ENCODE results near the gene MSI2. TPM values are rescaled to one million over a fixed set of nuclear protein-coding genes. Genes with fewer than 3 reads are reported as not detected.

MSI2 gene
- total and polyA plus RNA-seq, 2 donors (not counting 1 experiment from before 2014, with no cell fraction given), result 16.1 to 196 TPM

- CTCF ChIA-PET, result interaction anchor here (0.9 kb wide), 2 partner anchors 407 to 483 kb away, joined by 3 to 4 read pairs; no protein-coding TSS in a partner anchor
- Histone ChIP-seq H3K27me3 (replicated peaks in 1 of 4; ENCODE audit: control extremely low read depth in 1 of 4, control insufficient read depth in 3 of 4, insufficient read depth in 4 of 4, low read length in 3 of 4) (no peaks in the 10 kb centered on the region), H4K20me1 (ENCODE audit: control insufficient read depth, insufficient read depth, low read length, poor library complexity, severe bottlenecking) (peaks cover 49% of the 10 kb centered on the region), H3K36me3 (replicated peaks in 1 of 2; ENCODE audit: control extremely low read depth in 1 of 2, control insufficient read depth in 1 of 2, extremely low read depth in 1 of 2, insufficient read depth in 2 of 2, low read length in 1 of 2) (peaks cover 13 to 72% of the 10 kb centered on the region in 2 experiments), H3K4me3 (ENCODE audit: control extremely low read depth in 1 of 5, extremely low read depth in 1 of 5, insufficient read depth in 1 of 5, low read depth in 2 of 5, low read length in 4 of 5) (no peak overlapping the region), H3K4me1 (ENCODE audit: control insufficient read depth in 2 of 2, insufficient read depth in 2 of 2, low read length in 2 of 2) (peaks cover 13 to 27% of the 10 kb centered on the region in 2 donors), H3K9me3 (ENCODE audit: control extremely low read depth in 1 of 3, control insufficient read depth in 2 of 3, insufficient read depth in 1 of 3, low read length in 2 of 3) (no peaks in the 10 kb centered on the region), H3K79me2 (ENCODE audit: control insufficient read depth, insufficient read depth, low read length) (peaks cover 90% of the 10 kb centered on the region), H2AFZ (ENCODE audit: insufficient read depth, low read depth, low read length, poor library complexity, severe bottlenecking) (no peak overlapping the region), H3K27ac (ENCODE audit: low read length in 2 of 2) (no peak overlapping the region), H3K9ac (ENCODE audit: low read length) (no peak overlapping the region), H3K4me2 (replicated peaks; ENCODE audit: low read depth, low read length, poor library complexity, severe bottlenecking) (no peak overlapping the region)
- TF ChIP-seq CTCF (IDR thresholded peaks at IDR 0.05), result no peak
- TF ChIP-seq EZH2 (IDR thresholded peaks at IDR 0.05; ENCODE audit: borderline replicate concordance, insufficient read depth, low read depth, low read length, poor library complexity, severe bottlenecking), result no peak
- POLR2A ChIA-PET, result interaction anchor here (0.7 kb wide), 1 partner anchor 286 kb away, joined by 3 read pairs; no protein-coding TSS in a partner anchor
- Mint-ChIP-seq H3K9me3 (ENCODE audit: insufficient read depth) (no peaks in the 10 kb centered on the region), H3K4me3 (no peak overlapping the region), H3K27ac (no peak overlapping the region), H3K27me3 (no peaks in the 10 kb centered on the region), H3K4me1 (peaks cover 36% of the 10 kb centered on the region)
- WGBS (ENCODE audit: insufficient coverage), result 96% methylated on average over 6 of the region's 7 CpGs
- DNase-seq, result no peak
- ATAC-seq (ENCODE audit: low read depth), result no peak
- intact Hi-C loops (cut with micrococcal nuclease), result no loop called here
Measured at GRCh38 chr17:57264776-57265175, 8.5 kb downstream of the MSI2 start.

- no peak overlapping the region for H3K4me3 Mint-ChIP-seq
- Histone ChIP-seq H3K27me3 (replicated peaks in 1 of 4; ENCODE audit: control extremely low read depth in 1 of 4, control insufficient read depth in 3 of 4, insufficient read depth in 4 of 4, low read length in 3 of 4) (no peaks in the 10 kb centered on the region), H3K9ac (ENCODE audit: low read length) (no peak overlapping the region), H2AFZ (ENCODE audit: insufficient read depth, low read depth, low read length, poor library complexity, severe bottlenecking) (no peak overlapping the region), H4K20me1 (ENCODE audit: control insufficient read depth, insufficient read depth, low read length, poor library complexity, severe bottlenecking) (peaks cover 63% of the 10 kb centered on the region), H3K27ac (ENCODE audit: low read length in 2 of 2) (no peak overlapping the region), H3K4me3 (ENCODE audit: control extremely low read depth in 1 of 5, extremely low read depth in 1 of 5, insufficient read depth in 1 of 5, low read depth in 2 of 5, low read length in 4 of 5) (no peak overlapping the region), H3K36me3 (replicated peaks in 1 of 2; ENCODE audit: control extremely low read depth in 1 of 2, control insufficient read depth in 1 of 2, extremely low read depth in 1 of 2, insufficient read depth in 2 of 2, low read length in 1 of 2) (peaks cover 13 to 84% of the 10 kb centered on the region in 2 experiments), H3K9me3 (ENCODE audit: control extremely low read depth in 1 of 3, control insufficient read depth in 2 of 3, insufficient read depth in 1 of 3, low read length in 2 of 3) (no peaks in the 10 kb centered on the region), H3K4me2 (replicated peaks; ENCODE audit: low read depth, low read length, poor library complexity, severe bottlenecking) (no peak overlapping the region), H3K4me1 (ENCODE audit: control insufficient read depth in 2 of 2, insufficient read depth in 2 of 2, low read length in 2 of 2) (peaks cover 0 to 6% of the 10 kb centered on the region in 2 donors), H3K79me2 (ENCODE audit: control insufficient read depth, insufficient read depth, low read length) (peaks cover 91% of the 10 kb centered on the region)
- H3K27ac Mint-ChIP-seq, result no peak overlapping the region
- ChIA-PET POLR2A (no interaction called here), CTCF (interaction anchor here (2.1 kb wide), 1 partner anchor 24 kb away, joined by 10 read pairs; no protein-coding TSS in a partner anchor)
- ATAC-seq (ENCODE audit: low read depth) (no peak), DNase-seq (no peak)
- WGBS (ENCODE audit: insufficient coverage), result 92% methylated on average over 14 of the region's 14 CpGs
- no peaks in the 10 kb centered on the region for H3K9me3 Mint-ChIP-seq (ENCODE audit: insufficient read depth)
- H3K4me1 Mint-ChIP-seq, result peaks cover 19% of the 10 kb centered on the region
- H3K27me3 Mint-ChIP-seq, result no peaks in the 10 kb centered on the region
- intact Hi-C loops (cut with micrococcal nuclease), result no loop called here
- TF ChIP-seq CTCF (IDR thresholded peaks at IDR 0.05), result no peak
- no peak for TF ChIP-seq EZH2 (IDR thresholded peaks at IDR 0.05; ENCODE audit: borderline replicate concordance, insufficient read depth, low read depth, low read length, poor library complexity, severe bottlenecking)
Measured at GRCh38 chr17:57266902-57267311, 10.6 kb downstream of the MSI2 start.

All from B cell (primary cell).